Stimulated activated CD4-positive, alpha-beta T cell treated with anti-CD3 and anti-CD28 coated beads, Interleukin-2, amount 100 ng/mL, for 4 hours (primary cell): ENCODE results near the gene PLIN4.
"Not testable (repeated sequence)": the region's sequence is repeated elsewhere in the genome, so short reads cannot be mapped to it uniquely, and the experiment has no call there.

Source experiments
- DNase-seq: peaks from one replicate; pipeline ENCODE4 v3.0.0-alpha.2; 2020; ENCODE audit warnings: low read depth

PLIN4 gene

GRCh38 chr19:4543842-4544647, 25.8 kb upstream of the PLIN4 start:
- no peak for DNase-seq

- DNase-seq: no peak
Observed at GRCh38 chr19:4542896-4543841, 24.9 kb upstream of the PLIN4 start.

- DNase-seq: not testable (repeated sequence)
Observed at GRCh38 chr19:4541806-4542145, 23.5 kb upstream of the PLIN4 start.

DNA sequence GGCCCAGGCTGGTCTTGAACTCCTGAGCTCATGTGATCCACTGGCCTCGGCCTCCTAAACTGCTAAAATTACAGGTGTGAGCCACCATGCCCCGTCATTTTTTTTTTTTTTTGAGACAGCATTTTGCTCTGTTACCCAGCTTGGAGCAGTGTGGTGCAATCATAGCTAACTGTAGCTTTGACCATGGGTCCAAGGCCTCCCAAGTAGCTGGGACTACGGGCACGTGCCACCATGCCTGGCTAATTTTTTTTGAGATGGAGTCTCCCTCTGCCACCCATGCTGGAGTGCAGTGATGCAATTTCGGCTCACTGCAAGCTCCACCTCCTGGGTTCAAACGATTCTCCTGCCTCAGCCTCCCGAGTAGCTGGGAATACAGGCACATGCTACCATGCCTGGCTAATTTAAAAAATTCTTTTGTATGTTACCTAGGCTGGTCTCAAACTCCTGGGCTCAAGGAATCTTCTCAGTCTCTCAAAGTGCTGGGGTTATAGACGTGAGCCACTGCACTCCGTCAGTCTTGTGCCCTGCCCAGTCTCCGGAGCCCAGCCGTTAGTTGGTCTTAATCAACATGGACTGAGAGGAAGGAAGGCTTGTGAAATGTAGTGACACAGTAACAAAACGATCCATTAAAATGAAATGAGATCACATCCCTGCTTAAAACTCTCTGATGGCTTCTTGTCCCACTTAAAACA, 23.0 kb upstream of the PLIN4 start:
- no peak for DNase-seq

DNA sequence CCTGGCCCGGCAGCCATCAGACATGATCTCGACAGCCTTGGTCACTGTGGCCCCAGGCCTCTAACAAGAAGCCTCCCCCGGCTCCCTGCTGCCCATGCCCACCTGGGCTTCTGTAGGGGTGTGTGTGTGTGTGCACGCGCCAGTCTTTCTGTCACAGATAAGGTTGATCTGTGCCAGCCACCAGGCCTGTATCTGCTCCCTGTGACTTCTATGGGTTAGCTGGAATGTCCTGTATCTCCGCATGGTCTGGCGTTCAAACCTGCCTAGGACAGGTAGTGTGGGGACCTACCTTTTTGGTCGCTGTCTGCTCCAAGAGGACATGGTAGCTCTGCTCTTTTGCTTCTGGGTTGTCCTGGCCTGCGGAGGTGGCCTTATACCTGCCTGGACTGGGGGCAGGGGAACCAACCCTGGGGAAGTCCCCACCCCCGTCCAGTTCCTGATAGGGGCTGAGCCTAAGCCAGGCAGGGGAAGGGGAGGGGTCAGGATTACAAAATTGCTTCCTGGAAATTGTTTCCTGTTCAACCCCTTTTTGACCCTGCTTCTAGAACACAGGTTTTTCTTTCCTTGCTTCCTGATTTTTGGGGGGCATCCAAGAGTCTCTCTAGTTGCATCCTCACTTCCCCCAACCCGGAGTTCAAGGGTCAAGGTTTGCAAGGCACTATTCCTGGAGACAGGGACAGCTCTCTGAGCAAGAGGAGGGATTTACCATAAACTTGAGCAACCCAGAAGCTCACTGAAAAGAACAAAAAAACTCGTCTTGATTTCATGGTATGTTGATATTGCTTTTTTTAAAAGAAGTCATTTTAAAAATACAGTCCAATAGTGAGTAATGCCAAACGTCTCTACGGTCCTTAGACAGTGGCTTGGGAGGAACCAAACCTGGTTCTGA, 21.7 kb upstream of the PLIN4 start, which contains the start of gene LRG1:
LRG1 (minus strand) TSS at position 344 of the 889 bp plus-strand sequence; CDS start at position 321, 23 bp downstream.
- DNase-seq: no peak

DNA sequence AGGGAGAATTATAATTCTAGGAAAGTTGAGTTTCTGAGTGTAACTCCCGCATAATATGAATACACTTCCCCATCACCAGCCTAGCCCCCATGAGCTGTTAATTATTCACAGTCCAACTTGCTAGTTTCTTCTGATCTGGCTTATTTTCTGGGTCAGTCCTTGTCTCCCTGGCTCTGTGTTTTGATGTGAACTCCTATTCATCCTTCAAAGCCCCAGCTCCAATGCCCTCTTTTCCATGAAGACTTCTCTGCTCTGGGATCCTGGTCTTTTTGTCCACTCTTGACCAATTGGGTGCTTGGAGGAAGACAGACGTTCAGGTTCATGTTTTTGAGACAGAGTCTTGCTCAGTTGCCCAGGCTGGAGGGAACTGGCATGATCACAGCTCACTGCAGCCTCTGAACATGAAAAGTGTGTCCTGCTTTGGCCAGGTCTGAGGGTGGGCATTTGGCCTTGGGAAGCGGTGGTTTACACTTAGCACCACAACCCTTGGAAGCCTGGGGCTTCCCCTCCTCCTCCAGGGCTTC, 20.9 kb upstream of the PLIN4 start:
- DNase-seq: no peak

DNA sequence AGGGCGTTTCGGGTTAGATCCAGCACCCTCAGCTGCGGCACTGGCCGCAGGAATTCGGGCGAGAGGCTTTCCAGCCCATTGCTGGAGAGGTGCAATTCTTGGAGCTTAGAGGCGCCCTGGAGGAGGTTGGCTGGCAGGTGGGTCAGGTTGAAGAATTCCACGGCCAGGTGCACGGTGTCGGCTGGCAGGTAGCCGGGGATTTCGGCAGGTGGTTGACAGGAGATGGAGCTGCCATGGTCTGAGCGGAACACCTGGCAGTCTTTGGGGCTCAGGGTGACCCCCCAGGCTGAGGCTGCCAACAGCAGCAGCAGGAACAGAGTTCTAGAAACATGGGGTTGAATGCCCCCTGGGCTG, 20.3 kb upstream of the PLIN4 start:
- no peak for DNase-seq

- no peak for DNase-seq
Observed at GRCh38 chr19:4537953-4538600, 19.8 kb upstream of the PLIN4 start.

GRCh38 chr19:4536798-4537197, 18.5 kb upstream of the PLIN4 start:
- DNase-seq: no peak

DNA sequence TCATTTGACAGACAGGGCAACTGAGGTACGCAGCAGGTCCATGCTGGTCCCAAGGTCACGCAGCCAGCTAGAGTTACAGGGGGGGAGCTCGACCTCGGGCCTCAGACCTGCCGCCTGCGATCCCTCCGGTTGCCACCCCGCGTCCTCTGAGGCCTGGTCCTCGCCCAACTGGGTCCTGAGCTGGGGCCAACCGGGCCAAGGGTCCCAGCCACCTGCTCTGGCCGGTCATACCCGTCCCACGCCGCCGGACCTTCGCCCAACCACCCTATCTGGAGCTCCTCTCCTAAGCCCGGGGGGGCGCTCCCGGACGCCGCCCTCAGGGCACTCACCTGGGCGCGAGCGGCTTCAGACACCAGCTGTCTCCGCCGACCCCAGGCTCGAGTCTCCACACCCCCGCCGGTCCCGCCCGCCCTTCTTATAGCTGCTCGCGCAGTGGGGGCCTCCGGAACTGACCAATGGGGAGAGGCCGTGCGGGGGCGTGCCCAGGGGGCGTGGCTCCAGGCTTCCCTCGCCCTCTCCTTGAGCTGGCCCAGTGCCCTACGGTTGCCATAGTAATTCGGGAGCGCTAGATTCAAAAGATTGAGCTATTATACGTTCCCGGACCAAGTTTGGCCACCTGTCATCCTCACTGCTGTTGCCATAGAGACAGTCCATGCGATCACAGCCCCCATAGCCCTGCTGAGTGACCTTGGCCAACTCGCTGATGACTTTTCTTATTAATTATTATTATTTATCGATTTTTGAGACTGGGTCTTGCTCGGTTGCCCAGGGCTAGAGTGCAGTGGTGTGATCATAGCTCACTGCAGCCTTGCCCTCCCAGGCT, 16.8 kb upstream of the PLIN4 start, which contains the start of gene PLIN5:
PLIN5 (minus strand) TSS at position 389 of the 823 bp plus-strand sequence. CDS start 1,150 bp downstream, outside the sequence.
- peak; percentile 19 for DNase-seq

- no peak for DNase-seq
Observed at GRCh38 chr19:4533835-4534424, 15.6 kb upstream of the PLIN4 start.

DNA sequence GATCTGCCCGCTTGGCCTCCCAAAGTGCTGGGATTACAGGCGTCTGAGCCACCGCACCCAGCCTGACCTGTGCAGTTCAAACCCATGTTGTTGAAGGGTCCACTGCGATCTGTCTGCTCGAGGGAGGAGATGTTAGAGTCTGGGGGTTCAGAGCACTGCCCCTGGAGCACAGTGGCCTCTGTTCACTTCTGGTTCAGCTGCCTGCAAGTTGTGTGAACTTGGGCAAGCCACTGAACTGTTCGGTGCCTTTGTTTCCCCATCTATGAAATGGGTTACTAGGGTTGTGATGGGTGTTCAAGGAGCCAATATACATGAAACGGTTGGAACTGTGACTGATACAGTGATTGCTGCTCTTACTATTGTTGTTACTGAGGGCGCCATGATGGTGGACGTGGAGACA, 15.0 kb upstream of the PLIN4 start:
- DNase-seq: no peak

- no peak for DNase-seq
Observed at GRCh38 chr19:4531562-4532165, 13.4 kb upstream of the PLIN4 start.

DNA sequence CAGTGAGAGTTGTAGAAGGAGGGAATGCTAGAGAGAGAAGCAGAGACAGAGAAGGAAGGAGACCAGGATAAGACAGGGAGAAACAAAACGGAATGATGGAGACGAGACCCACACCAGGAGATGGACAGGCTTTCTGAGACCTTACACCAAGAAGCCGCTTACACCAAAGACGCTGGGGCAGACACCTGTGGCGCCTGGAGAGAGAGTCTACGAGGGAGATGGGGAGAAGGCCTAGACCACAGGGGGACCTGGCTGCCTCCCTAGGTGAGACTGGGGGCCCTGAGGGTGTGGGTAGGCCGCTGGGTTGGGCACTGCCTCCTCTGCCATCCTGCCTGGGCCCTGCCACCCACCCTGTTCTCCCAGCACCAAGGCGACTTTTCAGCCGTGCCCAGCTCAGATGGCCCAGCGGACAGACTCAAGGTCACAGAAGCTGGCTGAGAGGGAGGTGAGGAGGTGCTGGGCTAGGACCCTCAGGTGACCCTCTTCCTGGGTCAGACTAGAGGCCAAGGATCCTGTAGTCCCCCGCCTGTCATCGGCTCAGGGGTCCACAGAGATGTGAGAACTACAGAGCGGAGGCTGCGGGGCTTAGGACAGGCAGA, 11.7 kb upstream of the PLIN4 start:
- DNase-seq: no peak

GRCh38 chr19:4528843-4529242, 10.6 kb upstream of the PLIN4 start:
- DNase-seq: no peak

- DNase-seq: not testable (repeated sequence)
Observed at GRCh38 chr19:4527377-4527776, 9.1 kb upstream of the PLIN4 start.

GRCh38 chr19:4525563-4526002, 7.3 kb upstream of the PLIN4 start:
- no peak for DNase-seq
